Mammary epithelial cell (primary cell): Measurements from ENCODE around the gene ANKRD28.

ENCODE experiments used
- EZH2 ChIP-seq: IDR thresholded peaks from 2 replicates; pipeline ENCODE4 v1.6.1; 2012; ENCODE audit warnings: low read length, inconsistent platforms, borderline replicate concordance
- TF ChIP-seq, protein P1 (sequence below), 2 donors: IDR thresholded peaks in 1 of 2; conservative IDR thresholded peaks in 1 of 2; 2 replicates each; pipeline ENCODE4 v1.5.1; 2011 to 2012; ENCODE audit warnings: inconsistent platforms in 2 of 2, low read length in 2 of 2, mild to moderate bottlenecking in 2 of 2, control low read depth in 1 of 2, low read depth in 1 of 2; ENCODE audit not compliant: insufficient read depth in 1 of 2; ENCODE audit errors: extremely low read depth in 1 of 2

DNA sequence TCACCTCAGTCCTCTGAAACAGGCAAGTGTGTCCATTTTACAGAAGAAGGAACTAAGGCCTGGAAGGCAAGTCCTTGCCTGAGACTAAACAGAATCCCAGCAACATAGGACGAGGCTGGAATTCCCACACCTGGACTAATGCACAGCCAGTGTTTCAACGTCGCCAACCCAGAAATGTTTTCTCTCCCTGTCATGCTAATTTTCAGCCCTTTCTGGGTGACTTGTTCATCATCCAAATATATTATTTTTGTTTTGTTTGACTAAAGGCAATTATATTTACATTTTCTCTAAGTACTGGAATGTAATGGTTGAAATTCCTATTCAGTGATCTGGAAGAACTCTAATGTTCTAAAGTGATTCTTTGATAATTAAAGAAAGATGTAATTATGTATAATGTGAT lies 144.5 kb downstream of the ANKRD28 start:
- TF ChIP-seq, protein P1, sequence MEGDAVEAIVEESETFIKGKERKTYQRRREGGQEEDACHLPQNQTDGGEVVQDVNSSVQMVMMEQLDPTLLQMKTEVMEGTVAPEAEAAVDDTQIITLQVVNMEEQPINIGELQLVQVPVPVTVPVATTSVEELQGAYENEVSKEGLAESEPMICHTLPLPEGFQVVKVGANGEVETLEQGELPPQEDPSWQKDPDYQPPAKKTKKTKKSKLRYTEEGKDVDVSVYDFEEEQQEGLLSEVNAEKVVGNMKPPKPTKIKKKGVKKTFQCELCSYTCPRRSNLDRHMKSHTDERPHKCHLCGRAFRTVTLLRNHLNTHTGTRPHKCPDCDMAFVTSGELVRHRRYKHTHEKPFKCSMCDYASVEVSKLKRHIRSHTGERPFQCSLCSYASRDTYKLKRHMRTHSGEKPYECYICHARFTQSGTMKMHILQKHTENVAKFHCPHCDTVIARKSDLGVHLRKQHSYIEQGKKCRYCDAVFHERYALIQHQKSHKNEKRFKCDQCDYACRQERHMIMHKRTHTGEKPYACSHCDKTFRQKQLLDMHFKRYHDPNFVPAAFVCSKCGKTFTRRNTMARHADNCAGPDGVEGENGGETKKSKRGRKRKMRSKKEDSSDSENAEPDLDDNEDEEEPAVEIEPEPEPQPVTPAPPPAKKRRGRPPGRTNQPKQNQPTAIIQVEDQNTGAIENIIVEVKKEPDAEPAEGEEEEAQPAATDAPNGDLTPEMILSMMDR (conservative IDR thresholded peaks at IDR 0.05 in 1 of 2, IDR thresholded peaks at IDR 0.05 in 1 of 2; ENCODE audit: extremely low read depth in 1 of 2, insufficient read depth in 1 of 2, low read depth in 1 of 2, low read length in 2 of 2), result no peak
- TF ChIP-seq EZH2, result no peak
